Mammary epithelial cell (primary cell): Measurements from ENCODE around the gene SPIN1.

Source experiments
- CTCF ChIP-seq, 2 donors: IDR thresholded peaks in 1 of 2; conservative IDR thresholded peaks in 1 of 2; 2 replicates each; pipeline ENCODE4 v1.5.1; 2011 to 2012; ENCODE audit warnings: inconsistent platforms in 2 of 2, low read length in 2 of 2, mild to moderate bottlenecking in 2 of 2, control low read depth in 1 of 2, low read depth in 1 of 2; ENCODE audit not compliant: insufficient read depth in 1 of 2; ENCODE audit errors: extremely low read depth in 1 of 2
- EZH2 ChIP-seq: IDR thresholded peaks from 2 replicates; pipeline ENCODE4 v1.6.1; 2012; ENCODE audit warnings: low read length, inconsistent platforms, borderline replicate concordance

GRCh38 chr9:88437210-88438146 lies 49.2 kb downstream of the SPIN1 start:
- no peak for TF ChIP-seq CTCF (conservative IDR thresholded peaks at IDR 0.05 in 1 of 2, IDR thresholded peaks at IDR 0.05 in 1 of 2; ENCODE audit: extremely low read depth in 1 of 2, insufficient read depth in 1 of 2, low read depth in 1 of 2, low read length in 2 of 2)
- no peak for TF ChIP-seq EZH2
